GM19240 (cell line): ENCODE measurements around the gene CTU2.
"Not testable (repeated sequence)": the region's sequence is repeated elsewhere in the genome, so short reads cannot be mapped to it uniquely, and the experiment has no call there.

Source experiments
- DNase-seq: peaks from one replicate; pipeline ENCODE4 v3.0.0; 2011; ENCODE audit warnings: low spot score; ENCODE audit not compliant: insufficient read length

Gene CTU2

GRCh38 chr16:88706229-88706964 lies at the start of gene CTU2, which contains the start of gene RNF166:
TSS of gene CTU2 (plus strand) at chr16:88706503. CDS start at chr16:88706531, 28 bp downstream.
TSS of gene RNF166 (minus strand) at chr16:88706408. CDS start at chr16:88706325, 83 bp downstream.
- DNase-seq = peak; percentile 99

GRCh38 chr16:88657371-88657770 lies 48.9 kb upstream of the CTU2 start:
- no peak for DNase-seq

- DNase-seq = no peak
These were observed 47.6 kb upstream of the CTU2 start for GRCh38 chr16:88658714-88659113.

GRCh38 chr16:88659160-88659559 lies 47.1 kb upstream of the CTU2 start:
- DNase-seq = no peak

GRCh38 chr16:88661468-88661867 lies 44.8 kb upstream of the CTU2 start:
- no peak for DNase-seq

GRCh38 chr16:88662222-88662842 lies 44.0 kb upstream of the CTU2 start:
- DNase-seq = no peak

GRCh38 chr16:88662843-88663606 lies 43.3 kb upstream of the CTU2 start, which contains the start of gene MVD:
TSS of gene MVD (minus strand) at chr16:88663091. CDS start at chr16:88663080, 11 bp downstream.
- peak; percentile 99 for DNase-seq

- no peak for DNase-seq
These were observed 41.2 kb upstream of the CTU2 start for GRCh38 chr16:88665148-88665547.

GRCh38 chr16:88665570-88665969 lies 40.7 kb upstream of the CTU2 start:
- DNase-seq = no peak

- DNase-seq = no peak
These were observed 38.8 kb upstream of the CTU2 start for GRCh38 chr16:88667461-88667860.

- not testable (repeated sequence) for DNase-seq
These were observed 36.8 kb upstream of the CTU2 start for GRCh38 chr16:88669493-88669892.

- no peak for DNase-seq
These were observed 36.3 kb upstream of the CTU2 start for GRCh38 chr16:88669980-88670379.

- DNase-seq = no peak
These were observed 34.5 kb upstream of the CTU2 start for GRCh38 chr16:88671806-88672205.

GRCh38 chr16:88672776-88673175 lies 33.5 kb upstream of the CTU2 start:
- DNase-seq = no peak

- DNase-seq = no peak
These were observed 32.5 kb upstream of the CTU2 start for GRCh38 chr16:88673716-88674379.

GRCh38 chr16:88676502-88677242 lies 29.6 kb upstream of the CTU2 start:
- no peak for DNase-seq

- no peak for DNase-seq
These were observed 28.6 kb upstream of the CTU2 start for GRCh38 chr16:88677721-88678120.

GRCh38 chr16:88678224-88678979 lies 27.9 kb upstream of the CTU2 start:
- no peak for DNase-seq

- DNase-seq = no peak
These were observed 25.7 kb upstream of the CTU2 start for GRCh38 chr16:88680554-88681083.
